ENCODE data around the gene GCA. TPM values are rescaled to one million over a fixed set of nuclear protein-coding genes. Genes with fewer than 3 reads are reported as not detected.

Gene GCA
- total and polyA plus RNA-seq, 4 donors: 9.7 to 45.2 (median 18.1) TPM

- TF ChIP-seq TAF1 (conservative IDR thresholded peaks at IDR 0.05) (no peak), REST (IDR thresholded peaks at IDR 0.05) (no peak), HNF4A (conservative IDR thresholded peaks at IDR 0.05) (no peak), SP1 (IDR thresholded peaks at IDR 0.05) (no peak), GABPA (IDR thresholded peaks at IDR 0.05 in 1 of 2, conservative IDR thresholded peaks at IDR 0.05 in 1 of 2) (no peak), FOXA2 (IDR thresholded peaks at IDR 0.05) (no peak), RXRA (IDR thresholded peaks at IDR 0.05) (no peak), EGR1 (IDR thresholded peaks at IDR 0.05; ENCODE audit: low read depth in 2 of 2) (no peak), NR2F2 (IDR thresholded peaks at IDR 0.05) (no peak), FOXA1 (IDR thresholded peaks at IDR 0.05) (no peak), JUND (IDR thresholded peaks at IDR 0.05) (no peak)
- TF ChIP-seq, protein P1, sequence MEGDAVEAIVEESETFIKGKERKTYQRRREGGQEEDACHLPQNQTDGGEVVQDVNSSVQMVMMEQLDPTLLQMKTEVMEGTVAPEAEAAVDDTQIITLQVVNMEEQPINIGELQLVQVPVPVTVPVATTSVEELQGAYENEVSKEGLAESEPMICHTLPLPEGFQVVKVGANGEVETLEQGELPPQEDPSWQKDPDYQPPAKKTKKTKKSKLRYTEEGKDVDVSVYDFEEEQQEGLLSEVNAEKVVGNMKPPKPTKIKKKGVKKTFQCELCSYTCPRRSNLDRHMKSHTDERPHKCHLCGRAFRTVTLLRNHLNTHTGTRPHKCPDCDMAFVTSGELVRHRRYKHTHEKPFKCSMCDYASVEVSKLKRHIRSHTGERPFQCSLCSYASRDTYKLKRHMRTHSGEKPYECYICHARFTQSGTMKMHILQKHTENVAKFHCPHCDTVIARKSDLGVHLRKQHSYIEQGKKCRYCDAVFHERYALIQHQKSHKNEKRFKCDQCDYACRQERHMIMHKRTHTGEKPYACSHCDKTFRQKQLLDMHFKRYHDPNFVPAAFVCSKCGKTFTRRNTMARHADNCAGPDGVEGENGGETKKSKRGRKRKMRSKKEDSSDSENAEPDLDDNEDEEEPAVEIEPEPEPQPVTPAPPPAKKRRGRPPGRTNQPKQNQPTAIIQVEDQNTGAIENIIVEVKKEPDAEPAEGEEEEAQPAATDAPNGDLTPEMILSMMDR (IDR thresholded peaks at IDR 0.05; ENCODE audit: low read depth, low read length, missing input control): no peak
- TF ChIP-seq, protein P2, sequence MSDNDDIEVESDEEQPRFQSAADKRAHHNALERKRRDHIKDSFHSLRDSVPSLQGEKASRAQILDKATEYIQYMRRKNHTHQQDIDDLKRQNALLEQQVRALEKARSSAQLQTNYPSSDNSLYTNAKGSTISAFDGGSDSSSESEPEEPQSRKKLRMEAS (IDR thresholded peaks at IDR 0.05): no peak
- TF ChIP-seq, protein P3, sequence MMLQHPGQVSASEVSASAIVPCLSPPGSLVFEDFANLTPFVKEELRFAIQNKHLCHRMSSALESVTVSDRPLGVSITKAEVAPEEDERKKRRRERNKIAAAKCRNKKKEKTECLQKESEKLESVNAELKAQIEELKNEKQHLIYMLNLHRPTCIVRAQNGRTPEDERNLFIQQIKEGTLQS (IDR thresholded peaks at IDR 0.05): no peak
- no peaks in the 10 kb centered on the region for H3K36me3 ChIP-seq (ENCODE audit: control insufficient read depth in 4 of 4, insufficient read depth in 3 of 4, low read depth in 1 of 4, low read length in 3 of 4)
- H3K9me3 ChIP-seq (ENCODE audit: control insufficient read depth in 4 of 4, low read length in 3 of 4): no peaks in the 10 kb centered on the region
- no peak overlapping the region for H3K4me3 ChIP-seq (ENCODE audit: low read depth in 1 of 3, low read length in 3 of 3)
- H3K27me3 ChIP-seq (ENCODE audit: control insufficient read depth in 4 of 4, insufficient read depth in 4 of 4, low read length in 3 of 4): no peaks in the 10 kb centered on the region
- DNase-seq (ENCODE audit: low spot score): no peak
- 85% methylated on average over 2 of the region's 2 CpGs for WGBS
- no peak overlapping the region for H3K27ac ChIP-seq (ENCODE audit: low read depth in 1 of 2, low read length in 2 of 2)
- no peaks in the 10 kb centered on the region for H3K4me1 ChIP-seq (ENCODE audit: control insufficient read depth in 4 of 4, insufficient read depth in 4 of 4, low read length in 3 of 4)
- no peak overlapping the region for H3K9ac ChIP-seq (ENCODE audit: low read depth in 1 of 2, low read length in 2 of 2)
Observed at GRCh38 chr2:162337868-162338267, 6.1 kb upstream of the GCA start.

DNA sequence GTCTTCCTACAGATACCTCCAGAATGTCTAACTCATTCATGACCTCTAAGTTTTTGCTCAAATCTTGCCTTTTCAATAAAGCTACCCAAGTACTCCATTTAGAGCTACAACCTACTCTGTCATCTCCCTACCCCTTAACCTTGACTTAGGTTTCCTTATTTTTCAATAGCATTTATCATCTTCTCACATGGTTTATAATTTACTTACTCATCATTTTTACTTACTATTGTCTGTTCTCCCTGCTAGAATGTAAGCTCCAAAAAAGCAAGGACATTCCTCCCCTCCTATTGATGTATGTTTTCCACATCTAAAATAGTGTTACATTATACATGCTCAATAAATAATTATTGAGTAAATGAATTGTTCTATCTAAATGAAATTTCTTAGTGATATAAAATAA lies 3.1 kb upstream of the GCA start:
- Histone ChIP-seq H3K4me1 (ENCODE audit: control insufficient read depth in 4 of 4, insufficient read depth in 4 of 4, low read length in 3 of 4) (peaks cover 3 to 10% (median 4%) of the 10 kb centered on the region in 4 donors), H3K4me3 (ENCODE audit: low read depth in 1 of 3, low read length in 3 of 3) (no peak overlapping the region), H3K36me3 (ENCODE audit: control insufficient read depth in 4 of 4, insufficient read depth in 3 of 4, low read depth in 1 of 4, low read length in 3 of 4) (no peaks in the 10 kb centered on the region), H3K9me3 (ENCODE audit: control insufficient read depth in 4 of 4, low read length in 3 of 4) (no peaks in the 10 kb centered on the region), H3K27ac (ENCODE audit: low read depth in 1 of 2, low read length in 2 of 2) (no peak overlapping the region), H3K27me3 (ENCODE audit: control insufficient read depth in 4 of 4, insufficient read depth in 4 of 4, low read length in 3 of 4) (no peaks in the 10 kb centered on the region), H3K9ac (ENCODE audit: low read depth in 1 of 2, low read length in 2 of 2) (no peak overlapping the region)
- no peak for DNase-seq (ENCODE audit: low spot score)
- no peak for TF ChIP-seq FOXA2 (IDR thresholded peaks at IDR 0.05)
- no peak for TF ChIP-seq TAF1 (conservative IDR thresholded peaks at IDR 0.05)
- TF ChIP-seq EGR1 (IDR thresholded peaks at IDR 0.05; ENCODE audit: low read depth in 2 of 2): no peak
- no peak for TF ChIP-seq RAD21 (IDR thresholded peaks at IDR 0.05)
- TF ChIP-seq GABPA (IDR thresholded peaks at IDR 0.05 in 1 of 2, conservative IDR thresholded peaks at IDR 0.05 in 1 of 2): no peak
- no peak for TF ChIP-seq NR2F2 (IDR thresholded peaks at IDR 0.05)

All from liver (tissue), 9 donors.